GM21529 (cell line): ENCODE data around the gene CACTIN.
A peak's percentile ranks its signal among the peaks of the same experiment; 100 is the strongest.
"Not testable (repeated sequence)": the region's sequence is repeated elsewhere in the genome, so short reads cannot be mapped to it uniquely, and the experiment has no call there.

Source experiments
- ATAC-seq: cut with Tn5 transposase; IDR thresholded peaks from one replicate; pipeline ENCODE4 v1.9.1; 2021; ENCODE audit not compliant: unreplicated experiment

The CACTIN gene

DNA sequence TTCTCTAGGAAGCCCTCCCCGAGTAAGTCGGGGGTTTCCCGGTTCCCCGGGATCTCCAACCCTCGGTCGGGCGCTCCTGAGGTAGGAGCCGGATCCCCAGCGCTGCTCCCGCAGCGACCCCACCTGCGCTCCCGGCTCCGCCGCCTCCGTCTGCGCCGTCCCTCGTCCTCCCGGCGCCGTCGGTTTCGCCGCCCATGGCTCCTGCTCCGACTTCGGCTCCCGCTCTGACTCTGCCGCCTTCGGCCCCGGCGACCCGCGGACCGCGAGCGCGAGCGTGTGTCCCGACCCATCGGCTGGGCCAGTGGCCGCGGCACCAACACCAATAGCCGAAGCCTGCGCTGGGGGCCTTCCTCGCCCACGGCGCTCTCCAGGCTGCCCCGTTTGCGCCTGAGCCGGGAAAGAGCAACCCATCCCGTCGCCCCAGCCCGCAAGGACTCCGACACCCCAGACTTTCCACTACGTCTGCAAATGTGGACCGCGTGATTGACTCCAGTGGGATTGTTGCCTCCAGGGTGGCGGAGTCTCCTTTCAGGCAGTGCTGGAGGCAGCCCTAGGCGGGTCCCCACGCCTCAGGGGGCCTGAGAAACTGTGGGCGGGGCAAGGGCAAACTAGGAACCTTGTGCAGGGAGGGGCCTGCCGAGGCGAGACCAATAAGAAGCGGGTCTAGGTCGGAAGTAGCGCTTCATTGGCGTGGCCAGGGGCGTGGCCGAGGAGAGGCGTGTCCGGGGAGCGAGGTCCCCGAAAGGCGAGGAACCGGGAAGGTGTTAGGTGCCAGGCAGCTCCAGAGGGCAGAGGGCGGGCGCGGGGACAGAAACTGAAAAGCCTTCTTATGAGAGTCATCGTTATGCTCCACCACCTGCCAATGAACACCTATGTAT is at the start of gene CACTIN:
CACTIN (minus strand) TSS at position 318 of the 878 bp plus-strand sequence; CDS start at position 290, 28 bp downstream.
- ATAC-seq: peak; percentile 85

- ATAC-seq: no peak
Measured at GRCh38 chr19:3674784-3675543, 48.4 kb upstream of the CACTIN start.

DNA sequence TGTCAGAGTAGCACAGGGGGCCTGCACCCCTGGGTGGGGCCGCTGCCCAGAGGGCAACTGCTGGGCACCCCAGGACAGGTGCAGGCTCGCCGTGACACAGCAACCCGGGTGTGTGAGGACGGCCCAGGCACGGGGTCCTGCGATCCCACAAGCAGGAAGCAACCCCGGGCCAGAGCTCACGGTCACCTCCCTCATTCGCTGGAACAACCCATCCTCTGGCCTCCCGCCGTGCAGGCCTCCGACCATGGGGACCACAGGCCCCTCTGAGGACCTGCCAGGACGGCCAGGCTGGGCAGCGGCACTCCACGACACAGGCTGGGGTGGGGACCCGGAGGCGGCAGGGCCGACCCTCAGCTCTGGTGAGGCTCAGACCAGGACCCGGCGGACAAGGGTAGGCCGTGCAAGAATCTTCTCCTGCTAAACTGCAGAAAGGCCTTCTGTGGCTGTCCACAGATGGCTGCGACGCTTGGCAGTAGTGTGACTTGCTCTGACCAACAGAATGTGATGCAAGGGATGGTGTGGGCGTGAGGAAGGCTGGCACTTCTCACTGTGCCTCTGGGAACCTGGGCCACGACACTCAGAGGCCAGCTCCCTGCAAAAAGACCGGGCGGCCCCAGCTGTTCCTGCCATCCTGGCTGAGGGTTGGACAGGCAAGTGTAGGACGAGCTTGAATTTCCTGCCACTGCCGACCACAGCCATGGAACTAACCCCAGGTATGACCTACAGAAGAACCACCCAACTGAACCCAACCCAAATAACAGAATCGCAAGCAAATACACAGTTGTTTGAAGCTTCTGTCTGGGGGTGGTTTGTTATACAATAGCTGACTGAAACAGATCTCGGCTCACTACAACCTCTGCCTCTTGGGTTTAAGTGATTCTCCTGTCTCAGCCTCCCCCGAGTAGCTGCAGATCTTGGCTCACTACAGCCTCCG is 47.2 kb upstream of the CACTIN start:
- ATAC-seq: no peak

DNA sequence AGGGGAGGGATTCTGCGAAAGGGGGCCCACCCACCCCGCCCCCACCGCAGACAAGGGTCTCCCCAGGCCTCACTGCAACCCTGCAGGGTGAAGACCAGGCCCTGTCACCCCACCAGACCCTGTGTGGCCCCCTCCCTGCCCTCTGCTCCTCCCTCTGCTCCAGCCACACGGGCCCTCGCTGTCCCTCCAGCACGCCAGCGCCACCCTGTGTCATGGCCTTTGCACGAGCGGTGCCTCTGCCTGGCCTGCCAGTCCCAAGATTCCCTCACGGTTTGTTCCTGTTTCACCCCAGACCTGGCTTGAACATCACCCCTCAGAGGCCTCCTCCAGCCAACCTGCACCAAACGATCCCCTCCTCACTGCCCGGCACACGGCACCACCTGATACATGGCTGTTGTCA is 46.4 kb upstream of the CACTIN start:
- no peak for ATAC-seq

- ATAC-seq: no peak
Measured at GRCh38 chr19:3672575-3672948, 46.0 kb upstream of the CACTIN start.

DNA sequence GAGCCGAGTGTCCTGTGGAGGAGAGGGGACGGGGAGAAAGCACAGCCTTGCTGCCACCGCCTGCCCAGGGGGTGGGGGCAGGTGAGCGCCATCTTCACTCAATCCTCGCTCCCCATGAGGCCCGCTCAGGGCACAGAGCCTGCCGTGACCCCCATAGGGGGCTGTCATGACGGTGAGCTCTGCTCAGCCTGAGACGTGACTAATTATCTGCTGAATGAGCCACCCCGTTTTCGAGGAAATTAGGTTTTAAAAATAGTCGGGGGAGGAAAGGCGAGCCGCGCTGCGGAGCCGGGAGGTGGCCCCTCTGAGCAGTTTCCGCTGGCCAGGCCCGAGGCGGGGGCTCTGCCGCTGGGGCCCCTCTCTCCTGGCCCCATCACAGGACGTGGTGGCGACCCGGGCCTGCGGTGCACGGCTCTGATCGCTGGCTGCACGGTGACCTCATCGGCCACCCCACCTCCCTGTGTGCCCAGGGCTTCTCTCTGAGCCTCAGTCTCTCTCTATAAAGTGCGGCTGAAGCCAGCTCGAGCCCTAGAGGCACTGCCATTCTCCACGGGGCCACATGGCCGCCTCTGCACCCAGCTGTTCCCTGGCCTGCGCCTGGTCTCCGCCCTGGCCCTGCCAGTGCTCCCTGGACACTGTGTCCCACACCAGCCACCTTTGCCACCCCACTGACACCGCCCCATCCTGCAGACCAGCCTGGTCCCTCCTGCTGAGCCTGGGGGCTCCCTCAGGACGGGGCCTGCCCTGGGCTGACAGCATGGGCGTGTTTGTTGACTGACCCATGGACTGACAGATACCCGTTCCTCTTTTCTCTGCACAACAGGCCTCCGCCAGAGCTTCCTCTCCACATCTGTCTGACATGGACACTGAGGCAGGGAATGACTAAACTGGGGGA is 45.3 kb upstream of the CACTIN start:
- ATAC-seq: no peak

- ATAC-seq: no peak
Measured at GRCh38 chr19:3670796-3671679, 44.4 kb upstream of the CACTIN start.

DNA sequence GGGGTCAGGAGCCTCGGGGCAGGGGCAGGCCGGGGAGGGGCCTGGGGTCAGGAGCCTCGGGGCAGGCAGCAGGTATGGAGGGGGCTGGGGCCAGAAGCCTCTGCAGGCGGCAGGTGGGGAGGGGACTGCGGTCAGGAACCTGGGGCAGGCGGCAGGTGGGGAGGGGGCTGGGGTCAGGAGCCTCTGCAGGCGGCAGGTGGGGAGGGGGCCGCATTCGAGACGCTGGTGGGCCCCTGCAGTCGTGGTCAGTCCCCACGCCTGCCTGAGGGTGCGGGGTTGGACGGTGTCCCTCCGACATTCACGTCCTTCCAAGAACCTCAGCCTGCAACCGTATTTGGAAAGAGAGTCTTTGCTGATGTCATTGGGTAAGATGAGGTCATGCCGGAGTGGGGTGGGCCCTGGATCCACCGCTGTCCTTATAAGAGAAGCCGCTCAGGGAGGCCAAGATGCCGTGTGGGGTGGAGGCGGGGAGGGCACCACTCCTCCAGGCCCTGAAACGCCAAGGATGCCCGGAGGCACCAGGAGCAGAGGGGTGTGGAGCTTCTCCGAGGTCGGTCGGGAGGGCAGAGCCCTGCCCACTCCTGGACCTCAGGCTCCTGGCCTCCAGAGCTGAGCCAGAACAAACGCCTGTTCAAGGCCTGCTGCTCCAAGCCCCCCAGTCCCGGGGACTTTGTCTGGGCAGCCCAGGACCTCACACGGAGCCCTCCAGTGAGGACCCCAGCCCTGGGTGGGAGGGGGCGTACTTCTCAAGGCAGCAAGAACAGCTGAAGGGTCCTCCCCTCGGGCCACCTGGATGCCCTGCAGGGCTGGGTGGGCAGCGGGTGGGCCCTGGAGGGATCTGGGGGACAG is 43.6 kb upstream of the CACTIN start:
- no peak for ATAC-seq

DNA sequence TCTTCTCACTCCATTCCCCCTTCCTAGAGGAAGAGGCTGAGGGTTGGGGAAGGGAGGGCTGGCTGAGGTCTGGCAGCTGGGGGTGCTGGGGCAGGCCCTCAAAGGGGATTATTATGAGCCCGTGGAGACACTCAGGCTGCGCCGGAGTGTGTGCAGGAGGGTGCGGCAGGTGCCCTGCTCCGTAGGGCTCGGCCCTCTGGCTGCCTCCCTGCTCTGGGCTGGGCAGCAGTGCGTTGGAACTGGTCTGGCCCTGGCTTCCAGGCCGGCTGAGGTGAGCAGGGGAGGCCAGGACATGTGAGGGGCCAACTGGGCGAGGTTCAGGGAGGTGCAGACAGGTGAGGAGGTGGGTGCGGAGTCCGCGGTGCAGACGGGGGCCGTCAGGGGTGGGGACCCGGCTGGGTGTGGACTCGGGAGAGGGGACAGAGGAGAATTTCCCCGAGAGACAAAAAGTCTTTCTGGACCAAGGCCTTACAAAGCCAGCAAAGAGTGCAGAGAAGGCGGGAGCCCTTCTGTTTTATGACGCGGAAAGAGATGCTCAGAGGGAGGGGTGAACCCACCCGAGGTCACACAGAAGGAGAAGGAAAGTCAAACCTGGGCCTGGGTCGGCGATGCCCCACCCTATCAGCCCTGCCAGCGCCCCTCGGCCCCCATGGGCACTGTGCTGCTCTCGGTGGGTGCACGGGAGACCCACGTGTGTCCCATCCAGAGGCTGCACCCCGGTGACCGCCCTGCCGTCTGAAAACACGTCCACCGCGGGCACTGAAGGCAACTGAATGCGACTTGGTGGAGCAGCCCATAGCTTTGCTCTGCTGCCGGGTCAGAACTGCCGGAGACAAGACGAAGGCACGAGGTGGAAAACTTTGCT is 42.7 kb upstream of the CACTIN start:
- no peak for ATAC-seq

GRCh38 chr19:3668331-3669081 is 41.9 kb upstream of the CACTIN start:
- no peak for ATAC-seq

GRCh38 chr19:3667766-3668165 is 41.2 kb upstream of the CACTIN start:
- no peak for ATAC-seq

GRCh38 chr19:3667037-3667638 is 40.5 kb upstream of the CACTIN start:
- no peak for ATAC-seq

- ATAC-seq: not testable (repeated sequence)
Measured at GRCh38 chr19:3666545-3666856, 39.9 kb upstream of the CACTIN start.

DNA sequence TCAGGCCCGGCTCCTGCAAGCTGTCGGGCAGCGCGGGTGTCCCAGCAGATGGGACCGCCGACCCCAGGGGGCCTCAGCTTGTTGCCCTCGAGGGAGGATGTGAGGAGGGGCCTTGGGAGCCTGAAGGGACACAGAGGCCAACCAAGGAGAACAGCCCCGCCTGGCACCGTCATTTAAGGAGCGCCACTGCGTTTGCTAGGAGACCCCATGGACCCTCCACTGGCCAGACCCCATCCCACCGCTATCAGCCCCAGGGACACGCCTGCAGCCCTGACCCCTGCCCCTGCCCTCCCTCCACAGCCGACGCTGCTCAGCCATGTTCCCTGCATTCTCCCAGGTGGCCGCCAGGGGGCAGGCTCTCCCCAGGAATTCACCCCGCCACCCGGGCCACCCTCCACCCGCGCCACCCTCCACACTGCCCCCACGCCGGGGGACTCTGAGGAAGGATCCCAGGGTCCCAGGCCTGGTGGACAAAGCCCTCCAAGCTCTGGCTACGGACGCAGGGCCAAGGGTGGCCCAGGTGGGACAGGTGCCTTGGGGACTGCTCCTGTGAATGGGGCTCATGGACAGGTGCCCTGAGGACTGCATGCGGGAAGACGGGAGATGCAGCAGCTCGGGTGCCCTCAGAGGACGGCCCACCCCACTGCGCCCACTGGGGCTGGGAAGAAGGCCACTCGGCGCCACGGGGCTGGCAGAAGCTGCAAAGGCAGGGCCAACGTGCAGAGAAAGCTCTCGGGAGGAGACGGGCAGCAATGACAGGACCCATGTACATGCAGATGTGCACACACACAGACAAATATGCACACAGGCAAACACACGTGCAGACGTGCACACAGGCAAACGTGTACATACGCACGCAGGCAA is 39.3 kb upstream of the CACTIN start:
- no peak for ATAC-seq

GRCh38 chr19:3664879-3665642 is 38.5 kb upstream of the CACTIN start:
- no peak for ATAC-seq
